Panc1 (cell line): ENCODE results near the gene PQBP1.
"Not testable (repeated sequence)": the region's sequence is repeated elsewhere in the genome, so short reads cannot be mapped to it uniquely, and the experiment has no call there.

Source experiments
- CTCF ChIP-seq: fragments of 450-650 bp; IDR thresholded peaks from 2 replicates; pipeline ENCODE4 v1.5.1; 2017; ENCODE audit warnings: mild to moderate bottlenecking
- POLR2AphosphoS5 ChIP-seq: IDR thresholded peaks from 2 replicates; pipeline ENCODE4 v1.6.1; 2012; ENCODE audit warnings: mild to moderate bottlenecking, low read depth, low read length, moderate library complexity
- SIN3A ChIP-seq: IDR thresholded peaks from 2 replicates; pipeline ENCODE4 v1.6.1; 2012; ENCODE audit warnings: low read depth, mild to moderate bottlenecking, low read length, moderate library complexity, borderline replicate concordance; ENCODE audit not compliant: insufficient read depth
- TCF7L2 ChIP-seq: IDR thresholded peaks from 2 replicates; pipeline ENCODE4 v1.6.1; 2011; ENCODE audit warnings: mild to moderate bottlenecking, low read depth, low read length, inconsistent platforms

DNA sequence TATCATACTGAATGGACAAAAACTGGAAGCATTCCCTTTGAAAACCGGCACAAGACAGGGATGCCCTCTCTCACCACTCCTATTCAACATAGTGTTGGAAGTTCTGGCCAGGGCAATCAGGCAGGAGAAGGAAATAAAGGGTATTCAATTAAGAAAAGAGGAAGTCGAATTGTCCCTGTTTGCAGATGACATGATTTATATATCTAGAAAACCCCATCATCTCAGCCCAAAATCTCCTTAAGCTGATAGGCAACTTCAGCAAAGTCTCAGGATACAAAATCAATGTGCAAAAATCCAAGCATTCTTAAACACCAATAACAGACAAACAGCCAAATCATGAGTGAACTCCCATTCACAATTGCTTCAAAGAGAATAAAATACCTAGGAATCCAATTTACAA is 25.7 kb upstream of the PQBP1 start:
- TF ChIP-seq SIN3A, CTCF, TCF7L2, POLR2AphosphoS5: not testable (repeated sequence)
